Mucosa of rectum (tissue), 2 donors: ENCODE measurements around the gene HTR2B.

Source experiments
- H3K27ac ChIP-seq, 2 donors: one replicate each; pipeline ENCODE4 v1.7.0; 2013; ENCODE audit warnings: inconsistent platforms in 2 of 2, low read depth in 2 of 2, low read length in 2 of 2
- H3K27me3 ChIP-seq, 2 donors: one replicate each; pipeline ENCODE4 v1.7.0; 2013; ENCODE audit warnings: low read length in 2 of 2; ENCODE audit not compliant: control insufficient read depth in 2 of 2, insufficient read depth in 2 of 2
- H3K36me3 ChIP-seq, 2 donors: one replicate each; pipeline ENCODE4 v1.7.0; 2013; ENCODE audit warnings: low read length in 2 of 2; ENCODE audit not compliant: control insufficient read depth in 2 of 2, insufficient read depth in 2 of 2
- H3K4me1 ChIP-seq, 2 donors: one replicate each; pipeline ENCODE4 v1.7.0; 2013; ENCODE audit warnings: low read length in 2 of 2, mild to moderate bottlenecking in 1 of 2; ENCODE audit not compliant: control insufficient read depth in 2 of 2, insufficient read depth in 2 of 2
- H3K4me3 ChIP-seq, 2 donors: one replicate each; pipeline ENCODE4 v1.7.0; 2013; ENCODE audit warnings: low read length in 2 of 2
- H3K9ac ChIP-seq, 2 donors: one replicate each; pipeline ENCODE4 v1.7.0; 2013; ENCODE audit warnings: low read length in 2 of 2, low read depth in 1 of 2, mild to moderate bottlenecking in 1 of 2
- H3K9me3 ChIP-seq, 2 donors: one replicate each; pipeline ENCODE4 v1.7.0; 2013; ENCODE audit warnings: low read length in 2 of 2; ENCODE audit not compliant: control insufficient read depth in 2 of 2
- donor health status: healthy.
- donor health status: Normal muscosa, but diverticular disease.

Gene HTR2B

DNA sequence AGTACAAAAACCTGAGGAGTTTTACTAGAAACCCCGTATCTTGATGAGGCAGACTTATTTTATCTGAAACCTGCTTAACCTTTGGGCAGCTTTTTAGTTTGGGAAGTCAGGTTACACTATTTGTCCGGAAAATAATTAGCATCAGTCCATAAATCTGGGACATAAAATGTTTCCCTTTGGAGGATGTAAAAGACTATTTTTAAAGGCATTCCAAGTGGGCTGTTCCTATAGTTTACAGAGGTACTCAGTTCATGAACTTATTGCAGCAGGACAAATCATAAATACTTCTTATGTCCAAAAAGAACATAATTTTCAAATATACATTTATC, 6.3 kb downstream of the HTR2B start:
- Histone ChIP-seq H3K27ac (no peak overlapping the region), H3K9ac (no peak overlapping the region), H3K4me3 (no peak overlapping the region), H3K36me3 (peaks cover 0 to 1% of the 10 kb centered on the region in 2 donors), H3K4me1 (no peaks in the 10 kb centered on the region), H3K9me3 (no peaks in the 10 kb centered on the region), H3K27me3 (no peaks in the 10 kb centered on the region)

DNA sequence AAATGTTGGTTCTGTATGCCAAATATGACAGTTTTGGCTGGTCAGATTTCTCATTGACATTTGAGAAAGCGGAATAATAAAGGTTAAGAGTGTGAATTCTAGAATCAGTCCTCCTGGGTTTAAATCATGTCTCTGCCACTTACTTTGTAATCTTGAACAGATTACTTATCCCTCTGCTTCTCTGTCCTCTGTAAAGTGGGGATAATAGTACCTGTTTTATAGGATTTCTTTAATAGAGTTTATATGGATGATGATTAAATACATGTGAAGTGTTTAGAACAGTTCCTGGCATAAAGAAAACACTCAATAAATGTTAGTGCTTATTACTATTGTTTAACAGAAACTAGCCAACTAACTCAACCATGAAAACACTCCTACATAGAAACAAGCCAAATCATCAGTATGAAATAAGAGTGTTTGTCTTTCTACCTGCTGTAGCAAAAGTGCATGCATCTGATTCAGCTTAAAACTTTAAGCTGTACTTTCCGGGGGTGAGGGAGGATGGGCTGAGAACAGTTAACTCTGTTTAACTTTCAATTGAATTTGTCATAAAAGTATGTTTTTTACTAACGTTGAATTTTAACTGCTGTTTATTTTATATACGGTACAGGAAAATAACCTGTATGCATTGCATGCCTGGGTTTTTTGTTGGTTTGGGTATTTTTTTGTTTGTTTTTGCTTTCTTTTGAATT, 6.8 kb downstream of the HTR2B start:
- no peaks in the 10 kb centered on the region for H3K4me1 ChIP-seq
- no peaks in the 10 kb centered on the region for H3K9me3 ChIP-seq
- no peak overlapping the region for H3K27ac ChIP-seq
- no peaks in the 10 kb centered on the region for H3K27me3 ChIP-seq
- H3K9ac ChIP-seq = no peak overlapping the region
- peaks cover 0 to 6% of the 10 kb centered on the region in 2 donors for H3K36me3 ChIP-seq
- H3K4me3 ChIP-seq = no peak overlapping the region

DNA sequence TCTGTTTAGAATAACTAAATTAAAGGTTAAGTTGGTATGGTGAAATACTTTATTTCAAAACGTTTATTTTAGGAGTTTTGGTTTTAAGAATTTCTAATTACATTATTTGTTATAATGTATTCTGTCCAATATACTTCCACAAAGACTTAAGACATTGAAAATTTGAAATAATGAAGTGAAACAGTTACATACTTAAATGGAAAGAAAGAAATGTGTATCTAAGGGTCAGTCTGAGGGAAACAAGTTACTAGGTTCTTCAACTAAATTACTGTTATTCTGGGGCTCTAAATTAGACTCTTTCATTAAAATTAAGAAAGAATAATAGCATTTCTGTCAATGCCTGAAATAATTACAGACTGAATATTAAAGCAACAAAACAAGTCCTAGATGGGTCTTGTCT, 7.7 kb downstream of the HTR2B start:
- Histone ChIP-seq H3K4me1 (no peaks in the 10 kb centered on the region), H3K9me3 (no peaks in the 10 kb centered on the region), H3K27me3 (no peaks in the 10 kb centered on the region), H3K36me3 (peaks cover 0 to 6% of the 10 kb centered on the region in 2 donors), H3K4me3 (no peak overlapping the region), H3K27ac (no peak overlapping the region), H3K9ac (no peak overlapping the region)

DNA sequence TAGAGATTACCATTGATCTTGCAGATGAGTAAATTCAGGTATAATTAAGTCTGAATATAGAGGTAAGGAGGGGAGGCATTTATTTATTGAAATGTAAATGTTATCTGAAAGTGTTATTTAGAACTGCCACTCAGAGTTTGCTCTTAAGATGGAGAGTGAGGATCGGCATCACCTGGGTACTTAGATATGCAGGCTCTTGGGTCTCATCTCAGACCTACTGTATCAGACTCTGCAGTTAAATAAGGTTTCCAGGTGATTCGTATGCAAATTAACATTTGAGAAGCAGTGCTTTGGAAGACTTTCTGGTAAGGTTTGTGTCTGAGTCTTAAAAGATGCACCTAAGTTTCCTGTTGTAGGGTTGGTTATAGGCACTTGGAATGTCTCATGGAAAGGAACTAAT, 9.2 kb downstream of the HTR2B start:
- H3K9me3 ChIP-seq = no peaks in the 10 kb centered on the region
- peaks cover 0 to 6% of the 10 kb centered on the region in 2 donors for H3K36me3 ChIP-seq

DNA sequence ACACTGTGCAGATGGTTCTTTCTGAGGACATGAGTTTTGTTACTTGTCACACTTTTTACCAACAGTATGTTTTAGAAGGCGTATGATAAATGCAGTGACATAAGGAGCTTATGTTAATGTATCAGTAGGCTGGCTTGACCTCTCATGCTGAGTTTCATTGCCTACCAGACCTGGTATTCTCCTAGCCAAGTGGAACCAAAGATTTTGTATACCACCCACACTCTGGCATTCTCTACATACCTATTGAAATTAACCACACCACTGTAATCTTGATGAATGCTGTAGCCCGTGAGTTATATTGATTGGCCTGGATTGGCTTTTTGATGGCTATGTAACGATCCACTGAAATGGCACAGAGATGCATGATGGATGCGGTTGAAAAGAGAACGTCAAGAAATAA, 11.4 kb downstream of the HTR2B start:
- Histone ChIP-seq H3K4me1 (peaks cover 0 to 6% of the 10 kb centered on the region in 2 donors), H3K27me3 (no peaks in the 10 kb centered on the region), H3K27ac (no peak overlapping the region), H3K9me3 (no peaks in the 10 kb centered on the region), H3K36me3 (peaks cover 0 to 14% of the 10 kb centered on the region in 2 donors), H3K9ac (no peak overlapping the region), H3K4me3 (no peak overlapping the region)

More for the DNA sequence above, 9.2 kb downstream of the HTR2B start:
- Histone ChIP-seq H3K27me3 (no peaks in the 10 kb centered on the region), H3K27ac (no peak overlapping the region), H3K9ac (no peak overlapping the region), H3K4me3 (no peak overlapping the region), H3K4me1 (peaks cover 0 to 2% of the 10 kb centered on the region in 2 donors)

DNA sequence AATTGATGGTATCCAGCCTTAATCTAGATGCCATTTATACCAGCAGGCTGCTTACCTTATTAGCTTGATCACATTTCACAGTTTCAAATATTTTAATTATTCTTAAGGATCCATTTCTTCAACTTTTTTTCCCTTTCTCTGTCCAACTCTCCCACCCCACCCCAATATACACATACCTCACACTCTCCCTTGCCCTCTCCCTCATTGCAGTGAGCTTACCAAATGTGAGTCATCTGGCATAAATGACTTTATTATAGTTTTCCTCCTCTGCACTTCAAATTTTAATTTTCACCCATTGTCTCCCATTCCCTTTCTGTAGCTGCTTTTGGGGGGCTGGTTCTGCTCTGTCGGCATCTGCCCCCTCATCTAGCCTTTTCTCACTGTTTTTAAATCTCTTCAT, 12.9 kb downstream of the HTR2B start:
- no peak overlapping the region for H3K4me3 ChIP-seq
- H3K9ac ChIP-seq = no peak overlapping the region
- peaks cover 0 to 6% of the 10 kb centered on the region in 2 donors for H3K4me1 ChIP-seq
- no peaks in the 10 kb centered on the region for H3K9me3 ChIP-seq
- no peaks in the 10 kb centered on the region for H3K27me3 ChIP-seq
- peaks cover 2 to 16% of the 10 kb centered on the region in 2 donors for H3K36me3 ChIP-seq
- H3K27ac ChIP-seq = no peak overlapping the region

DNA sequence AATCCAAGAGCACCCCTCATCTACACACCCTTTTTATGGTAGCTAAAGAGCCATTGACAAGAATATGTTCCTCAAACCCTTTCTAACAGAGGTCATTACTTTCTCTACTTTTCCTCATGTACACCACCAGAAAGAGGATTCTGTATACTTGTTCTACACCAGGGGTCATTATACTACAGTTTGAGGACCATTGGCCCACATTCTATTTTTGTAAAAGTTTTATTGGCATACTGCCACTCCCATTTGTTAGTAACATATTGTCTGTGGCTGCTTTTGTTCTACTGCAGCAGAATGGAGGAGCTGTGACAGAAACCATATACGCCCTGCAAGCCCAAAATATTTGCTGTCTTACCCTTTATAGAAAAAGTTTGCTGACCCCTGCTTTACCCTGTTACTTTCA, 14.3 kb downstream of the HTR2B start:
- Histone ChIP-seq H3K27me3 (no peaks in the 10 kb centered on the region), H3K9ac (no peak overlapping the region), H3K4me1 (peaks cover 0 to 6% of the 10 kb centered on the region in 2 donors), H3K27ac (no peak overlapping the region), H3K9me3 (no peaks in the 10 kb centered on the region), H3K4me3 (no peak overlapping the region), H3K36me3 (peaks cover 2 to 16% of the 10 kb centered on the region in 2 donors)

DNA sequence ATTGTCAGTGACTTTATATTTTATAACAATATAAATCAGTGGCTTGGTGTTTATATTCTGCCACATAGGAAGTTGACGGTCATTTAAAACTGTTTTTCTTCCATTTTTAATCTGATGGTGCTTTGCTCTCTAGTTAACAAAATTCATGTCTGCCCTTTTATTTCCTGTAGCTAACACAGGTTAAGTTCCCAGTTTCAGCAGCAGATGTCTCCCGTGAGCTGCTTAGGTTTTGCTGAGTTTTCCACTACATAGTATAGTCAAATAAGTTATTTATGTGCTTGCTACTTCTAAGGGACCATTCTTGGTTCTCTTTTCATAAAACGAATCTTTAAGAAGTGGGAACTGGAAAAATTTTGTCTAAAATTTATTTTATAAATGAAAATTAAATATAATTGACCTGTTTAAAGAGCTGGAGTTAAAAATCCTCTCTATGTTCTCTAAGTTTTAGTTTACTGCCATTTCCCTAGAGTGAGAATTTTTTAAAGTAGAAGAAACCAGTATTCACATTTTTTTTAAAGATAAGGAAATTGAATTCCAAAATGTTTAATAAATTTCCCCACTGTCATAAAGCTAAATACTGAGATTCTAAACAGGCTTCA, 20.6 kb downstream of the HTR2B start:
- Histone ChIP-seq H3K4me3 (no peak overlapping the region), H3K4me1 (peaks cover 0 to 13% of the 10 kb centered on the region in 2 donors), H3K27ac (no peak overlapping the region), H3K9me3 (peaks cover 4 to 7% of the 10 kb centered on the region in 2 donors), H3K9ac (no peak overlapping the region), H3K27me3 (no peaks in the 10 kb centered on the region), H3K36me3 (peaks cover 2 to 22% of the 10 kb centered on the region in 2 donors)

DNA sequence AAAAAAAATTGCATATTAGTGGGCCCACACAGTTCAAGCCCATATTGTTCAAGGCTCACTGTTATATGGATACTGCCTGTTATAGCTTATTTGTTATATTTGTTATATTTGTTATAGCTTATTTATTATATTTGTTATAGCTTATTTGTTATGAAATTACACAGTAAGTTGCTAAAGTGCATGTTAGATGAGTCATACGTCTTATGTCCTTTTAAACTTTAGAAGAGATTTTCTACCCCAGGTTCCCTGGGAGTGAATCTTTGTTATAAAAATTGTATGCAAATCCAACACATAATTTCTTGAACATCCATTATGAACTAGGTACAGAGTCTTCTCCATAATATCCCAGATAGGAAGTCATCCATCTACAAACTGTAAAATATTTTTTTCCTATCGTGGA, 22.1 kb downstream of the HTR2B start:
- H3K36me3 ChIP-seq = peaks cover 4 to 23% of the 10 kb centered on the region in 2 donors
- no peak overlapping the region for H3K9ac ChIP-seq
- H3K27ac ChIP-seq = no peak overlapping the region

DNA sequence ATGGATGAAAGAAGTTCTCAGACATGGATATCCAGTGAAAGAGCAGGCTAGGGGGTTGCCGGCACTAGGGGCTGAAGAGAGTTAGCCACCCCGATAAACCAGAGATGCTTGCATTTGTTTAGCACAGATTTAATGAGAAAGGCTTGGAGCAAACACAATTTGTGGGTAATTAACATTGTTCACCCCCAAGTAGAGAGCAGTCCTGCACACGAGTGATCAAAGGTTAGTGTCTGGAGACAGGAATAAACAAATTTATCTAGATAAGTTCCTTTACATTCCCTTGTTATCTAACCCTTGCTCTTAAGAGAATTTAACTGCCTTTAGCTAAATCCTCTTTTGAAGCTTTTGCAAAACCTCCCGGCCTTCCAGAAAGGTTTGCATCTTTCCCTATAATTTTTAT, 23.9 kb downstream of the HTR2B start:
- H3K9me3 ChIP-seq = peaks cover 8 to 11% of the 10 kb centered on the region in 2 donors
- no peak overlapping the region for H3K9ac ChIP-seq
- peaks cover 3 to 26% of the 10 kb centered on the region in 2 donors for H3K36me3 ChIP-seq
- peak overlapping the region; percentile 41 to 77 for H3K27ac ChIP-seq
- no peaks in the 10 kb centered on the region for H3K27me3 ChIP-seq
- peaks cover 0 to 13% of the 10 kb centered on the region in 2 donors for H3K4me1 ChIP-seq
- peak overlapping the region; percentile 17 to 24 for H3K4me3 ChIP-seq

More for the DNA sequence above, 22.1 kb downstream of the HTR2B start:
- Histone ChIP-seq H3K27me3 (no peaks in the 10 kb centered on the region), H3K4me1 (peaks cover 0 to 13% of the 10 kb centered on the region in 2 donors), H3K9me3 (peaks cover 8 to 11% of the 10 kb centered on the region in 2 donors), H3K4me3 (no peak overlapping the region)
